PC-9 (cell line): ENCODE data around the gene CCT6A. TPM values are rescaled to one million over a fixed set of nuclear protein-coding genes. Genes with fewer than 3 reads are reported as not detected.
"Not testable (repeated sequence)": the region's sequence is repeated elsewhere in the genome, so short reads cannot be mapped to it uniquely, and the experiment has no call there.

Source experiments
- BruUV-seq: library from RNA; stranded (reverse); fragments of 400-500 nt; replicated peaks from 2 replicates; lab custom pipeline; 2021; lab: Mats Ljungman, UMichigan
- CTCF ChIA-PET: fragments of 300-600 bp; sonication (Branson Sonifier 250); formaldehyde crosslinking; loops from one replicate; lab custom pipeline; 2022; ENCODE audit warnings: antibody characterized with exemption; lab: Charles Lee
- POLR2A ChIA-PET: fragments of 300-600 bp; sonication (Branson Sonifier 250); formaldehyde crosslinking; loops from one replicate; lab custom pipeline; 2022; ENCODE audit warnings: antibody characterized with exemption; ENCODE audit not compliant: unreplicated experiment; lab: Charles Lee
- DNase-seq, 2 experiments: peaks; one replicate each; pipeline versions ENCODE4 v3.0.0 to v3.0.0-alpha.2; 2015 to 2022; ENCODE audit warnings: mixed read lengths in 1 of 2
- H2AFZ ChIP-seq: fragments of 200-600 bp; sonication (generic); 2 replicates; pipeline ENCODE4 v1.8.1; 2017; ENCODE audit warnings: antibody characterized with exemption
- H3F3A ChIP-seq: fragments of 200-600 bp; sonication (generic); 2 replicates; pipeline ENCODE4 v1.8.1; 2017; ENCODE audit warnings: antibody characterized with exemption, mild to moderate bottlenecking, low read depth; ENCODE audit not compliant: insufficient read depth
- H3K27ac ChIP-seq: fragments of 200-600 bp; sonication (generic); 2 replicates; pipeline ENCODE4 v1.6.1; 2016; ENCODE audit warnings: mixed run types
- H3K27me3 ChIP-seq: fragments of 200-600 bp; sonication (generic); 2 replicates; pipeline ENCODE4 v1.6.1; 2016; ENCODE audit warnings: low read depth, mixed run types; ENCODE audit not compliant: insufficient read depth
- H3K36me3 ChIP-seq: fragments of 200-600 bp; sonication (generic); 2 replicates; pipeline ENCODE4 v1.6.1; 2016; ENCODE audit warnings: low read depth, mixed run types
- H3K4me1 ChIP-seq: fragments of 200-600 bp; sonication (generic); replicated peaks from 2 replicates; pipeline ENCODE4 v1.6.1; 2016; ENCODE audit warnings: mixed run types; ENCODE audit not compliant: insufficient read depth
- H3K4me2 ChIP-seq: fragments of 200-600 bp; sonication (generic); 2 replicates; pipeline ENCODE4 v1.6.1; 2017; ENCODE audit warnings: mixed run types
- H3K4me3 ChIP-seq: fragments of 200-600 bp; sonication (generic); 2 replicates; pipeline ENCODE4 v1.6.1; 2016; ENCODE audit warnings: mixed run types
- H3K79me2 ChIP-seq: fragments of 200-600 bp; sonication (generic); 2 replicates; pipeline ENCODE4 v1.6.1; 2017; ENCODE audit warnings: low read depth, mixed run types
- H3K9me2 ChIP-seq: fragments of 200-600 bp; sonication (generic); 2 replicates; pipeline ENCODE4 v1.8.1; 2017; ENCODE audit warnings: mild to moderate bottlenecking; ENCODE audit not compliant: insufficient read depth
- H3K9me3 ChIP-seq: fragments of 200-600 bp; sonication (generic); 2 replicates; pipeline ENCODE4 v1.8.1; 2016; ENCODE audit warnings: low read depth; ENCODE audit not compliant: insufficient read depth
- H4K20me1 ChIP-seq: fragments of 200-600 bp; sonication (generic); 2 replicates; pipeline ENCODE4 v1.8.1; 2017; ENCODE audit not compliant: insufficient read depth
- EZH2 ChIP-seq: fragments of 200-600 bp; sonication (generic); IDR thresholded peaks from 2 replicates; pipeline ENCODE4 v1.8.0; 2017; ENCODE audit warnings: antibody characterized with exemption, low read depth
- intact Hi-C: fragments of 100-400 bp; cut with micrococcal nuclease; formaldehyde crosslinking; loops from one replicate; pipeline ENCODE4 v1.10.0; 2022; ENCODE audit not compliant: unreplicated experiment
- total RNA-seq: library from RNA; stranded (reverse); gene quantifications from 2 replicates; pipeline ENCODE4 v1.2.3, GENCODE V29; 2021
- TF ChIP-seq, protein P1 (sequence below): fragments of 200-600 bp; sonication (generic); conservative IDR thresholded peaks from 2 replicates; pipeline ENCODE4 v1.6.1; 2017; ENCODE audit warnings: mixed run types, antibody characterized with exemption, mild to moderate bottlenecking, moderate library complexity

CCT6A gene
- total RNA-seq, 1 experiment from 2014 or later, result 323 TPM

DNA sequence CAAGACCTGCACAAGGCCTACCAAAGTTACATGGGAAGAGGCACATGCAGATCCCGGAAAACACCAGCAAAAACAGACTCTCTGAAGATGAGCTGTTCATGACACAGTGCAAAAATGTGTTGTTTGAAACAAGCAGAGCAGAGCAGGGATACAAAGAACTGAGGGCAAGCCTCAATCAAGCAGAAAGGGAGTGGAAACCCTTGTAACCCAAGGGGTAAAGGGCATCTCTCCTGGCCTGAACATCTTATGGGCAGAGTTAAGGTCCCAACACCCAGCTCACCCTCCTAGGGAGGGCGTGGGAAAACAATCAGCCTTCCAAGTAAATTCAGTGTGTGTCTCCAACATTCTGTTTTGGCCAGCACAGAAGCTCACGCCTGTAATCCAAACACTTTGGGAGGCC, 10.8 kb upstream of the CCT6A start:
- Histone ChIP-seq H3K36me3 (peaks cover 23% of the 10 kb centered on the region), H3K9me3 (no peaks in the 10 kb centered on the region), H3K27ac (no peak overlapping the region), H3K4me2 (no peak overlapping the region), H3K4me3 (no peak overlapping the region), H3K79me2 (peaks cover 36% of the 10 kb centered on the region), H4K20me1 (peaks cover 8% of the 10 kb centered on the region; the same call in 1 of the 2 replicates), H3K27me3 (no peaks in the 10 kb centered on the region), H3K9me2 (no peaks in the 10 kb centered on the region), H2AFZ (no peak overlapping the region), H3K4me1 (no peaks in the 10 kb centered on the region), H3F3A (peaks cover 11% of the 10 kb centered on the region; the same call in 1 of the 2 replicates)
- intact Hi-C loops, result no loop called here
- no peak for DNase-seq
- ChIA-PET POLR2A (interaction anchor here (0.9 kb wide), 1 partner anchor 10 kb away, joined by 42 read pairs; the partner anchor contains the start of gene PSPH), CTCF (interaction anchor here (0.6 to 0.7 kb wide), 2 partner anchors 8 to 143 kb away, joined by 5 to 9 read pairs; no protein-coding TSS in a partner anchor)
- TF ChIP-seq EZH2, result no peak
- TF ChIP-seq, protein P1, sequence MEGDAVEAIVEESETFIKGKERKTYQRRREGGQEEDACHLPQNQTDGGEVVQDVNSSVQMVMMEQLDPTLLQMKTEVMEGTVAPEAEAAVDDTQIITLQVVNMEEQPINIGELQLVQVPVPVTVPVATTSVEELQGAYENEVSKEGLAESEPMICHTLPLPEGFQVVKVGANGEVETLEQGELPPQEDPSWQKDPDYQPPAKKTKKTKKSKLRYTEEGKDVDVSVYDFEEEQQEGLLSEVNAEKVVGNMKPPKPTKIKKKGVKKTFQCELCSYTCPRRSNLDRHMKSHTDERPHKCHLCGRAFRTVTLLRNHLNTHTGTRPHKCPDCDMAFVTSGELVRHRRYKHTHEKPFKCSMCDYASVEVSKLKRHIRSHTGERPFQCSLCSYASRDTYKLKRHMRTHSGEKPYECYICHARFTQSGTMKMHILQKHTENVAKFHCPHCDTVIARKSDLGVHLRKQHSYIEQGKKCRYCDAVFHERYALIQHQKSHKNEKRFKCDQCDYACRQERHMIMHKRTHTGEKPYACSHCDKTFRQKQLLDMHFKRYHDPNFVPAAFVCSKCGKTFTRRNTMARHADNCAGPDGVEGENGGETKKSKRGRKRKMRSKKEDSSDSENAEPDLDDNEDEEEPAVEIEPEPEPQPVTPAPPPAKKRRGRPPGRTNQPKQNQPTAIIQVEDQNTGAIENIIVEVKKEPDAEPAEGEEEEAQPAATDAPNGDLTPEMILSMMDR, result no peak
- BruUV-seq, result no TSS peak

DNA sequence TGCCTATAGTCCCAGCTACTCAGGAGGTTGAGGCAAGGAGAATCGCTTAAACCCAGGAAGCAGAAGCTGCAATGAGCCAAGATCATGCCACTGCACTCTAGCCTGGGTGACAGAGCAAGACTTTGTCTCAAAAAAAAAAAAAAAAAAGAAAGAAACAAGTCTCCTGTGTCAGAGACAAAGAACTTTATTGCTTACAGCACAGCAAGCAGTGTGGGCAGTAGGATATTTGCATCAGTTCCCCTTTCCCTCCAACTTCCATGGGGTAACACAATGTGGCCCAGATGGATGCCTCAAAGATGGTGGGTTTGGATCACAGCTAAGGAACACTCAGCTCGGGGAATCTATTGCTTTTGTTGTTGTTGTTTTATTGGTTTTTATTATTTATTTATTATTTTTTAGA, 5.8 kb upstream of the CCT6A start:
- Histone ChIP-seq H3K79me2 (peaks cover 77% of the 10 kb centered on the region), H3F3A (peaks cover 16% of the 10 kb centered on the region; the same call in 1 of the 2 replicates), H3K4me1 (peaks cover 13% of the 10 kb centered on the region), H3K36me3 (peaks cover 17% of the 10 kb centered on the region), H4K20me1 (peaks cover 20% of the 10 kb centered on the region; the same call in 1 of the 2 replicates)
- H2AFZ ChIP-seq, H3K27me3 ChIP-seq, H3K9me2 ChIP-seq, DNase-seq, CTCF ChIA-PET, H3K27ac ChIP-seq, H3K9me3 ChIP-seq, BruUV-seq, H3K4me3 ChIP-seq, intact Hi-C loops, H3K4me2 ChIP-seq: not testable (repeated sequence)
- POLR2A ChIA-PET, result interaction anchor here (0.7 kb wide), 1 partner anchor 235 kb away, joined by 3 read pairs; no protein-coding TSS in a partner anchor

DNA sequence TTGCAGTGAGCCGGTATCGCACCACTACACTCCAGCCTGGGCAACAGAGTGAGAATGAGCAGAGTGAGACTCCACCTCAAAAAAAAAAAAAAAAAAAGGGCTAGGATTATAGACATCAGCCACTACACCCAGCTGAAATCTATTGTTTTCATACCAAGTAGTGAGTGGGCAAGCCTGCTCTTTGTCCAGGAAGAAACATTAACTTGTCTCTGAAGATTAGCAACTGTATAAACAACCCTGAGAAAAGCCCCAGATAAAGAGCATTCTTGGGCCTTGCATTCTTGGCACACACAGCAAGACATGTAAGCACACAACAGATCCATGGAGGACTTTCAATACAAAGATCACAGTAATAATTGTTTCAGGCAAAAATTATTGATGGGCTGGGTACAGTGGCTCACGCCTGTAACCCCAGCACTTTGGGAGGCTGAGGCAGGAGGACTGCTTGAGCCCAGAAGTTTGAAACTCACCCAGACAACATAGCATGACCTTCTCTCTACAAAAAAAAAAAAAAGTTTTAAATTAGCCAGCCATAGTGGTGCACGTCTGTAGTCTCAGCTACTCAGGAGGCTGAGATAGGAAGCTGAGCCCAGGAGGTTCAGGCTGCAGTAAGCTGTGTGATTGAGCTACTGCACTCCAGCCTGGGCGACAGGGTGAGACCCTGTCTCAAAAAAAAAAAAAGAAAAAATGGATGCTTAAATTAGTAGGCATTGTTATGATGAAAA, 4.7 kb upstream of the CCT6A start:
- H3K79me2 ChIP-seq, result peaks cover 85% of the 10 kb centered on the region
- H3K9me3 ChIP-seq, result no peaks in the 10 kb centered on the region
- intact Hi-C loops, result no loop called here
- H3F3A ChIP-seq, result peaks cover 19% of the 10 kb centered on the region; the same call in 1 of the 2 replicates
- no TSS peak for BruUV-seq
- ChIA-PET CTCF (interaction anchor here (0.7 kb wide), 1 partner anchor 14 kb away, joined by 7 read pairs; no protein-coding TSS in a partner anchor), POLR2A (no interaction called here)
- no peak overlapping the region for H3K4me2 ChIP-seq
- DNase-seq, result no peak
- peaks cover 20% of the 10 kb centered on the region; the same call in 1 of the 2 replicates for H4K20me1 ChIP-seq
- no peak overlapping the region for H3K27ac ChIP-seq
- H3K4me3 ChIP-seq, result no peak overlapping the region
- peaks cover 16% of the 10 kb centered on the region for H3K36me3 ChIP-seq
- no peak overlapping the region for H2AFZ ChIP-seq
- H3K27me3 ChIP-seq, result no peaks in the 10 kb centered on the region
- peaks cover 13% of the 10 kb centered on the region for H3K4me1 ChIP-seq
- H3K9me2 ChIP-seq, result no peaks in the 10 kb centered on the region
- no peak for TF ChIP-seq EZH2
- TF ChIP-seq, protein P1, result no peak

DNA sequence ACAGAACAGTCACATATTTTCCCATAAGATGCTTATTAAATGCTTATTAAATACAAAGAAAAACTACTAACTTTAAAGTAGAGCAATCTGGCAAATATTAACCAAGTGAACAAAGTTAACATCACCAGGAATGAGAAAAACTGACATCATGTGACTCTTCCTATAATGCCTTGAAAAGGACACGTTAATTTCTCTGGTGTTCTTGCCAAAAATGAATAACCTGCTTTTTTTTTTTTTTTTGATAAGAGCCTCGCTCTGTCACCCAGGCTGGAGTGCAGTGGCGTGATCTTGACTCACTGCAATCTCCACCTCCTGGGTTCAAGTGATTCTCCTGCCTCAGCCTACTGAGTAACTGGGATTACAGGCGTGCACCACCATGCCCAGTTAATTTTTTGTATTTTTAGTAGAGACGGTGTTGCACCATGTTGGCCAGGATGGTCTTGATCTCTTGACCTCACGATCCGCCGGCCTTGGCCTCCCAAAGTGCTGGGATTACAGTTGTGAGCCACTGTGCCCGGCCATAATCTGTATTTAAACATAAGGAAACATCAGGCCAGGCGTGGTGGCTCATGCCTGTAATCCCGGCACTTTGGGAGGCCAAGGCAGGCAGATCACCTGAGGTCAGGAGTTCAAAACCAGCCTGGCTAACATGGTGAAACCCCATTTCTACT, 4.0 kb upstream of the CCT6A start:
- H3K4me2 ChIP-seq, H3K4me3 ChIP-seq, H3K9me2 ChIP-seq, CTCF ChIA-PET, H3K27me3 ChIP-seq, H3K9me3 ChIP-seq, intact Hi-C loops, BruUV-seq, H3K27ac ChIP-seq, POLR2A ChIA-PET, DNase-seq, H2AFZ ChIP-seq: not testable (repeated sequence)
- H3K36me3 ChIP-seq, result peaks cover 14% of the 10 kb centered on the region
- H3F3A ChIP-seq, result peaks cover 24% of the 10 kb centered on the region; the same call in 1 of the 2 replicates
- H3K79me2 ChIP-seq, result peaks cover 87% of the 10 kb centered on the region
- H3K4me1 ChIP-seq, result peaks cover 14% of the 10 kb centered on the region
- peaks cover 16% of the 10 kb centered on the region; the same call in 1 of the 2 replicates for H4K20me1 ChIP-seq
